Endothelial cell (in vitro differentiated cells): ENCODE data around the gene PLK5. TPM values are rescaled to one million over a fixed set of nuclear protein-coding genes. Genes with fewer than 3 reads are reported as not detected.

Experiments
- DNase-seq: peaks from one replicate; pipeline ENCODE4 v3.0.0; 2021; ENCODE audit warnings: low spot score
- H3K27ac Mint-ChIP-seq: one replicate; pipeline ENCODE4 v1.8.0; 2021; ENCODE audit warnings: mixed read lengths, inconsistent platforms; ENCODE audit not compliant: unreplicated experiment
- H3K27me3 Mint-ChIP-seq: one replicate; pipeline ENCODE4 v1.8.0; 2021; ENCODE audit warnings: mild to moderate bottlenecking, moderate library complexity, mixed read lengths, inconsistent platforms; ENCODE audit not compliant: unreplicated experiment
- H3K36me3 Mint-ChIP-seq: one replicate; pipeline ENCODE4 v1.8.0; 2021; ENCODE audit warnings: mild to moderate bottlenecking, low read depth, mixed read lengths, inconsistent platforms; ENCODE audit not compliant: unreplicated experiment
- H3K4me1 Mint-ChIP-seq: one replicate; pipeline ENCODE4 v1.8.0; 2021; ENCODE audit warnings: mild to moderate bottlenecking, mixed read lengths, inconsistent platforms; ENCODE audit not compliant: unreplicated experiment
- H3K4me3 Mint-ChIP-seq: one replicate; pipeline ENCODE4 v1.8.0; 2021; ENCODE audit warnings: mild to moderate bottlenecking, mixed read lengths, inconsistent platforms; ENCODE audit not compliant: unreplicated experiment
- H3K9me3 Mint-ChIP-seq: one replicate; pipeline ENCODE4 v1.8.0; 2021; ENCODE audit warnings: mixed read lengths, inconsistent platforms; ENCODE audit not compliant: unreplicated experiment
- CTCF ChIP-seq: fragments of 200-600 bp; sonication (generic); IDR thresholded peaks from one replicate; pipeline ENCODE4 v1.5.0; 2021; ENCODE audit warnings: antibody characterized with exemption; ENCODE audit not compliant: unreplicated experiment
- total RNA-seq: library from RNA; stranded (reverse); fragmentation: NEBNext Ultra II Directional; extraction: Animal tissue kit (Norgen Biotek cat#: 25700); gene quantifications from one replicate; pipeline ENCODE4 v1.2.1, GENCODE V29; 2021; ENCODE audit not compliant: unreplicated experiment

PLK5 gene
- total RNA-seq, 1 donor from 2014 or later, result 1.1 TPM

- peaks cover 14% of the 10 kb centered on the region for H3K27me3 Mint-ChIP-seq
- H3K4me3 Mint-ChIP-seq, result no peak overlapping the region
- peaks cover 2% of the 10 kb centered on the region for H3K4me1 Mint-ChIP-seq
- no peak for TF ChIP-seq CTCF
- H3K9me3 Mint-ChIP-seq, result no peaks in the 10 kb centered on the region
- no peak overlapping the region for H3K27ac Mint-ChIP-seq
- no peaks in the 10 kb centered on the region for H3K36me3 Mint-ChIP-seq
- DNase-seq, result no peak
Measured at GRCh38 chr19:1489463-1490310, 34.2 kb upstream of the PLK5 start.

- Mint-ChIP-seq H3K4me3 (peak within 1 kb of the TSS; percentile 92), H3K27me3 (peaks cover 14% of the 10 kb centered on the region), H3K36me3 (no peaks in the 10 kb centered on the region), H3K9me3 (no peaks in the 10 kb centered on the region), H3K27ac (no peak within 1 kb of the TSS), H3K4me1 (peaks cover 2% of the 10 kb centered on the region)
- no peak for TF ChIP-seq CTCF
- DNase-seq, result peak; percentile 98
Measured at GRCh38 chr19:1490311-1491113, 33.4 kb upstream of the PLK5 start, which contains the start of gene PCSK4. Gene PCSK4, minus strand, starts transcription at chr19:1490350. Its CDS starts 4 bp downstream, at chr19:1490346.

GRCh38 chr19:1491114-1491848, 32.6 kb upstream of the PLK5 start, which contains the start of gene REEP6:
Gene REEP6, plus strand, starts transcription at chr19:1491181. Its CDS starts 89 bp downstream, at chr19:1491270.
- DNase-seq, result no peak
- no peak for TF ChIP-seq CTCF
- H3K27me3 Mint-ChIP-seq, result peaks cover 12% of the 10 kb centered on the region
- no peak within 1 kb of the TSS for H3K27ac Mint-ChIP-seq
- H3K9me3 Mint-ChIP-seq, result no peaks in the 10 kb centered on the region
- peaks cover 2% of the 10 kb centered on the region for H3K4me1 Mint-ChIP-seq
- H3K4me3 Mint-ChIP-seq, result peak within 1 kb of the TSS; percentile 92
- no peaks in the 10 kb centered on the region for H3K36me3 Mint-ChIP-seq

- Mint-ChIP-seq H3K36me3 (no peaks in the 10 kb centered on the region), H3K27me3 (peaks cover 13% of the 10 kb centered on the region), H3K9me3 (no peaks in the 10 kb centered on the region), H3K4me1 (peaks cover 2% of the 10 kb centered on the region), H3K4me3 (peak overlapping the region; percentile 83), H3K27ac (no peak overlapping the region)
- TF ChIP-seq CTCF, result no peak
- DNase-seq, result no peak
Measured at GRCh38 chr19:1491849-1492170, 32.1 kb upstream of the PLK5 start.
